NCI-H187 treated with DMSO at 0.1 percent for 48 hours (cell line): ENCODE data around the gene PPM1M.
"Not testable (repeated sequence)": the region's sequence is repeated elsewhere in the genome, so short reads cannot be mapped to it uniquely, and the experiment has no call there.

Experiments used
- DNase-seq: peaks from one replicate; lab custom pipeline; 2025; lab: John Stamatoyannopoulos, UW

Gene PPM1M

GRCh38 chr3:52247409-52248164 is 2.0 kb downstream of the PPM1M start:
- no peak for DNase-seq

GRCh38 chr3:52248165-52248541 is 2.6 kb downstream of the PPM1M start:
- DNase-seq: no peak

GRCh38 chr3:52248816-52249547 is 3.4 kb downstream of the PPM1M start:
- no peak for DNase-seq

- no peak for DNase-seq
These were observed 4.1 kb downstream of the PPM1M start for GRCh38 chr3:52249683-52250082.

- no peak for DNase-seq
These were observed 4.6 kb downstream of the PPM1M start for GRCh38 chr3:52250122-52250521.

GRCh38 chr3:52253314-52254304 is 8.1 kb downstream of the PPM1M start:
- no peak for DNase-seq

- no peak for DNase-seq
These were observed 9.0 kb downstream of the PPM1M start for GRCh38 chr3:52254608-52255007.

- DNase-seq: no peak
These were observed 10.6 kb downstream of the PPM1M start for GRCh38 chr3:52256159-52256558.

GRCh38 chr3:52256622-52257021 is 11.1 kb downstream of the PPM1M start:
- DNase-seq: no peak

GRCh38 chr3:52257911-52258310 is 12.4 kb downstream of the PPM1M start:
- DNase-seq: no peak

- DNase-seq: no peak
These were observed 13.5 kb downstream of the PPM1M start for GRCh38 chr3:52259035-52259434.

GRCh38 chr3:52259448-52259847 is 13.9 kb downstream of the PPM1M start:
- DNase-seq: no peak

- DNase-seq: no peak
These were observed 16.9 kb downstream of the PPM1M start for GRCh38 chr3:52262447-52262846.

GRCh38 chr3:52265387-52265786 is 19.8 kb downstream of the PPM1M start:
- DNase-seq: no peak

GRCh38 chr3:52268036-52268435 is 22.5 kb downstream of the PPM1M start:
- no peak for DNase-seq

- DNase-seq: no peak
These were observed 24.2 kb downstream of the PPM1M start for GRCh38 chr3:52269776-52270175.

GRCh38 chr3:52270252-52270754 is 24.7 kb downstream of the PPM1M start:
- no peak for DNase-seq

- not testable (repeated sequence) for DNase-seq
These were observed 26.6 kb downstream of the PPM1M start for GRCh38 chr3:52272172-52272571.

- no peak for DNase-seq
These were observed 27.3 kb downstream of the PPM1M start for GRCh38 chr3:52272831-52273230.

GRCh38 chr3:52274781-52275180 is 29.2 kb downstream of the PPM1M start:
- not testable (repeated sequence) for DNase-seq

- DNase-seq: no peak
These were observed 31.8 kb downstream of the PPM1M start for GRCh38 chr3:52277071-52277964.
